Measurements from ENCODE around the gene ARHGAP24.

GRCh38 chr4:85571008-85571407 lies 96.1 kb downstream of the ARHGAP24 start:
- TF ChIP-seq CTCF (IDR thresholded peaks at IDR 0.05) (no peak), POLR2A (IDR thresholded peaks at IDR 0.05) (no peak), POLR2AphosphoS5 (IDR thresholded peaks at IDR 0.05) (no peak)

Measured in breast epithelium (tissue), 3 donors.